Endothelial cell of umbilical vein (primary cell): ENCODE measurements around the gene CCDC61. TPM values are rescaled to one million over a fixed set of nuclear protein-coding genes. Genes with fewer than 3 reads are reported as not detected.

Experiments
- BruUV-seq: library from RNA; stranded (reverse); fragments of 400-500 nt; replicated peaks from 2 replicates; lab custom pipeline; 2021; lab: Mats Ljungman, UMichigan
- CTCF ChIA-PET: fragments of 300-600, 350-600 bp; sonication (Branson Sonifier 250); formaldehyde crosslinking; loops from one replicate; lab custom pipeline; 2021; ENCODE audit warnings: antibody characterized with exemption, inconsistent platforms; lab: Charles Lee
- POLR2A ChIA-PET: fragments of 300-600, 350-600 bp; sonication (Branson Sonifier 250); formaldehyde crosslinking; loops from one replicate; lab custom pipeline; 2021; ENCODE audit warnings: antibody characterized with exemption, inconsistent platforms; lab: Charles Lee
- DNase-seq: peaks from one replicate; pipeline ENCODE4 v3.0.0-alpha.2; 2011; ENCODE audit warnings: low read depth, low spot score
- FAIRE-seq: peaks from 2 replicates; lab custom pipeline; 2011; peaks lifted over from hg19 to GRCh38; lab: Jason Lieb, UNC
- H2AFZ ChIP-seq: 2 replicates; pipeline ENCODE4 v1.6.0; 2012; ENCODE audit warnings: low read depth, low read length, control low read depth, inconsistent platforms
- H3K27ac ChIP-seq: 2 replicates; pipeline ENCODE4 v1.5.1; 2011; ENCODE audit warnings: low read depth, mild to moderate bottlenecking, control low read depth, low read length, moderate library complexity; ENCODE audit not compliant: insufficient read depth
- H3K27me3 ChIP-seq, 2 experiments: 2 replicates each; pipeline versions ENCODE4 v1.6.0 to v1.6.1; 2011; ENCODE audit warnings: low read length in 2 of 2, mixed read lengths in 1 of 2; ENCODE audit not compliant: control insufficient read depth in 2 of 2, insufficient read depth in 2 of 2
- H3K36me3 ChIP-seq, 2 experiments: 2 replicates in 1 of 2; 3 replicates in 1 of 2; pipeline ENCODE4 v1.5.1; 2011; ENCODE audit warnings: low read length in 2 of 2, mild to moderate bottlenecking in 1 of 2, moderate library complexity in 1 of 2; ENCODE audit not compliant: control insufficient read depth in 2 of 2, insufficient read depth in 2 of 2; ENCODE audit errors: extremely low read depth in 1 of 2
- H3K4me1 ChIP-seq: 3 replicates; pipeline ENCODE4 v1.5.1; 2011; ENCODE audit warnings: mild to moderate bottlenecking, low read length; ENCODE audit not compliant: control insufficient read depth, insufficient read depth; ENCODE audit errors: extremely low read depth
- H3K4me2 ChIP-seq: 2 replicates; pipeline ENCODE4 v1.6.1; 2011; ENCODE audit warnings: low read length, control low read depth, mixed read lengths; ENCODE audit not compliant: insufficient read depth
- H3K4me3 ChIP-seq, 3 experiments: fragments of 200-600 bp in 1 of 3; sonication (generic), shearing (Covaris generic) in 1 of 3; replicated peaks in 1 of 3; 2 replicates each; pipeline ENCODE4 v1.5.1; 2011 to 2016; ENCODE audit warnings: control low read depth in 3 of 3, low read length in 3 of 3, mild to moderate bottlenecking in 2 of 3, inconsistent platforms in 1 of 3, low read depth in 1 of 3, moderate library complexity in 1 of 3; ENCODE audit not compliant: insufficient read depth in 1 of 3
- H3K79me2 ChIP-seq: 2 replicates; pipeline ENCODE4 v1.6.0; 2012; ENCODE audit warnings: low read length, inconsistent platforms; ENCODE audit not compliant: control insufficient read depth, insufficient read depth
- H3K9ac ChIP-seq: replicated peaks from 2 replicates; pipeline ENCODE3; 2011; ENCODE audit warnings: low read length, control low read depth; ENCODE audit not compliant: insufficient read depth; ENCODE audit errors: extremely low read depth
- H3K9me1 ChIP-seq: replicated peaks from 3 replicates; pipeline ENCODE4 v1.6.0; 2011; ENCODE audit warnings: mild to moderate bottlenecking, low read length; ENCODE audit not compliant: control insufficient read depth, insufficient read depth; ENCODE audit errors: extremely low read depth
- H3K9me3 ChIP-seq: replicated peaks from 2 replicates; pipeline ENCODE4 v1.5.1; 2012; ENCODE audit warnings: low read length, inconsistent platforms; ENCODE audit not compliant: control insufficient read depth, insufficient read depth
- H4K20me1 ChIP-seq: replicated peaks from 2 replicates; pipeline ENCODE3; 2011; ENCODE audit warnings: mild to moderate bottlenecking, low read length; ENCODE audit not compliant: control insufficient read depth, insufficient read depth; ENCODE audit errors: extremely low read depth
- CTCF ChIP-seq, 2 donors: IDR thresholded peaks; 1 replicate in 1 of 2; 2 replicates in 1 of 2; pipeline ENCODE4 v1.5.1; 2011; ENCODE audit warnings: low read length in 2 of 2, mild to moderate bottlenecking in 2 of 2, moderate library complexity in 2 of 2, control low read depth in 1 of 2, inconsistent platforms in 1 of 2, low read depth in 1 of 2; ENCODE audit not compliant: insufficient read depth in 1 of 2; ENCODE audit errors: extremely low read depth in 1 of 2
- EZH2 ChIP-seq: IDR thresholded peaks from 2 replicates; pipeline ENCODE4 v1.6.1; 2012; ENCODE audit warnings: borderline replicate concordance, low read depth, mild to moderate bottlenecking, moderate library complexity, low read length, inconsistent platforms; ENCODE audit not compliant: severe bottlenecking
- FOS ChIP-seq: IDR thresholded peaks from 2 replicates; pipeline ENCODE4 v1.6.1; 2011; ENCODE audit warnings: mild to moderate bottlenecking, low read length, moderate library complexity, borderline replicate concordance; ENCODE audit not compliant: insufficient read depth
- GATA2 ChIP-seq: IDR thresholded peaks from 2 replicates; pipeline ENCODE4 v1.7.0; 2011; ENCODE audit warnings: low read depth, mild to moderate bottlenecking, moderate library complexity, mixed read lengths, low read length; ENCODE audit not compliant: insufficient read length, insufficient read depth
- JUN ChIP-seq: IDR thresholded peaks from 2 replicates; pipeline ENCODE4 v1.6.1; 2011; ENCODE audit warnings: borderline replicate concordance, low read depth; ENCODE audit not compliant: insufficient read length, insufficient read depth
- MAX ChIP-seq: IDR thresholded peaks from 2 replicates; pipeline ENCODE4 v1.6.1; 2011; ENCODE audit not compliant: insufficient read depth, insufficient read length
- MYC ChIP-seq: IDR thresholded peaks from one replicate; pipeline ENCODE4 v1.6.1; 2011; ENCODE audit warnings: mild to moderate bottlenecking, low read depth, low read length
- POLR2A ChIP-seq: IDR thresholded peaks from 2 replicates; pipeline ENCODE4 v1.6.1; 2012; ENCODE audit warnings: low read depth, mild to moderate bottlenecking, control low read depth, low read length
- POLR2AphosphoS5 ChIP-seq: IDR thresholded peaks from 2 replicates; pipeline ENCODE4 v1.6.1; 2012; ENCODE audit warnings: low read depth, mild to moderate bottlenecking, control low read depth, low read length, moderate library complexity; ENCODE audit not compliant: insufficient read depth
- dilution Hi-C: fragments of 300-500 bp; cut with MboI; formaldehyde crosslinking; loops from one replicate; pipeline ENCODE4 v1.15.0; 2019; ENCODE audit warnings: low sequenced_read_pairs; ENCODE audit not compliant: extremely low pct_ligation_motif_present
- intact Hi-C: fragments of 100-400 bp; cut with micrococcal nuclease; formaldehyde crosslinking; loops from one replicate; pipeline ENCODE4 v1.10.0; 2022
- polyA plus RNA-seq, 4 experiments: library from polyadenylated mRNA; depleted of rRNA in 3 of 4; stranded (reverse) in 3 of 4; unstranded in 1 of 4; fragments of >200 nt; gene quantifications; 2 replicates each; pipeline versions ENCODE4 v1.2.1 to v1.2.3, GENCODE V29; 2011 to 2012; ENCODE audit warnings: missing spikeins in 1 of 4
- total RNA-seq: library from RNA; stranded (reverse); gene quantifications from 2 replicates; pipeline ENCODE4 v1.2.3, GENCODE V29; 2021

The CCDC61 gene
- total and polyA plus RNA-seq, 2 donors (not counting 3 experiments of a cell fraction or from before 2014, with no cell fraction given): 10.3 to 20.1 TPM

- Histone ChIP-seq H3K4me2 (no peak overlapping the region), H2AFZ (no peak overlapping the region), H3K79me2 (no peaks in the 10 kb centered on the region), H3K27me3 (peaks cover 2 to 5% of the 10 kb centered on the region in 2 experiments), H3K27ac (no peak overlapping the region), H3K4me3 (no peak overlapping the region), H3K36me3 (no peaks in the 10 kb centered on the region), H4K20me1 (no peaks in the 10 kb centered on the region), H3K9me3 (no peaks in the 10 kb centered on the region), H3K9ac (no peak overlapping the region), H3K9me1 (no peaks in the 10 kb centered on the region), H3K4me1 (peaks cover 5% of the 10 kb centered on the region)
- intact Hi-C loops (no loop called here), dilution Hi-C loops (no loop called here)
- no peak for DNase-seq
- BruUV-seq: no TSS peak
- POLR2A ChIA-PET: no interaction called here
- CTCF ChIA-PET: interaction anchor here (1.3 to 12.1 kb wide), 6 partner anchors 10 to 241 kb away, joined by 5 to 460 read pairs (median 32); no protein-coding TSS in a partner anchor
- no peak for FAIRE-seq
- TF ChIP-seq MYC (no peak), MAX (no peak), CTCF (IDR thresholded peaks at IDR 0.05; ENCODE audit: extremely low read depth in 1 of 2, insufficient read depth in 1 of 2, low read depth in 1 of 2, low read length in 2 of 2) (no peak), FOS (no peak), JUN (no peak), GATA2 (no peak), EZH2 (no peak), POLR2A (no peak), POLR2AphosphoS5 (no peak)
Measured at GRCh38 chr19:46025835-46026234, 30.6 kb downstream of the CCDC61 start.
